HepG2 (cell line): ENCODE results near the gene CIT. TPM values are rescaled to one million over a fixed set of nuclear protein-coding genes. Genes with fewer than 3 reads are reported as not detected.
A peak's percentile ranks its signal among the peaks of the same experiment; 100 is the strongest.

Source experiments
- HMG20A ChIP-seq: IDR thresholded peaks from 2 replicates; pipeline ENCODE4 v1.6.1; 2016; ENCODE audit warnings: borderline replicate concordance
- KDM5A ChIP-seq: fragments of 200-600 bp; sonication (generic); IDR thresholded peaks from 2 replicates; pipeline ENCODE4 v1.7.0; 2018; ENCODE audit warnings: antibody characterized with exemption, mild to moderate bottlenecking, low read length, borderline replicate concordance
- SNAI1 ChIP-seq: sonication (generic); formaldehyde crosslinking; IDR thresholded peaks from 2 replicates; pipeline ENCODE4 v1.5.0; 2020; ENCODE audit warnings: mild to moderate bottlenecking, missing genetic modification reagents, borderline replicate concordance
- TOE1 ChIP-seq: sonication (generic); formaldehyde crosslinking; IDR thresholded peaks from 2 replicates; pipeline ENCODE4 v1.4.0; 2020; ENCODE audit warnings: mild to moderate bottlenecking, missing genetic modification reagents
- ZC3H4 ChIP-seq: sonication (generic); formaldehyde crosslinking; IDR thresholded peaks from 2 replicates; pipeline ENCODE4 v1.4.0; 2020; ENCODE audit warnings: missing genetic modification reagents, borderline replicate concordance
- ZNF44 ChIP-seq: sonication (generic); formaldehyde crosslinking; IDR thresholded peaks from 2 replicates; pipeline ENCODE4 v1.5.1; 2020; ENCODE audit warnings: mild to moderate bottlenecking, missing genetic modification reagents
- ZNF598 ChIP-seq: sonication (generic); formaldehyde crosslinking; IDR thresholded peaks from 2 replicates; pipeline ENCODE4 v1.5.1; 2020; ENCODE audit warnings: mild to moderate bottlenecking, missing genetic modification reagents, borderline replicate concordance
- ZNF605 ChIP-seq: sonication (generic); formaldehyde crosslinking; IDR thresholded peaks from 2 replicates; pipeline ENCODE4 v1.8.0; 2022; ENCODE audit warnings: mild to moderate bottlenecking, missing genetic modification reagents
- ZNF75D ChIP-seq: sonication (generic); formaldehyde crosslinking; IDR thresholded peaks from 2 replicates; pipeline ENCODE4 v1.8.1; 2023; ENCODE audit warnings: missing genetic modification reagents, mild to moderate bottlenecking, borderline replicate concordance
- polyA plus RNA-seq, 8 experiments: library from polyadenylated mRNA; depleted of rRNA in 3 of 8; stranded (reverse) in 7 of 8; unstranded in 1 of 8; fragments of >200 nt; fragmentation: Illumina TruSeq in 4 of 8; extraction: Trizol in 4 of 8; gene quantifications; 2 replicates each; pipeline versions ENCODE4 v1.2.1 to v1.2.3, GENCODE V29; 2011 to 2016; ENCODE audit warnings: low read depth in 4 of 8, missing spikeins in 1 of 8, mixed read lengths in 1 of 8; ENCODE audit not compliant: insufficient read depth in 1 of 8
- total RNA-seq, 5 experiments: library from RNA; depleted of rRNA; stranded (reverse); fragments of >200 nt; fragmentation: Illumina TruSeq; extraction: Trizol; gene quantifications; 2 replicates each; pipeline ENCODE4 v1.2.3, GENCODE V29; 2016; ENCODE audit warnings: low read depth in 1 of 5
- TF ChIP-seq, protein P1 (sequence below): sonication (generic); formaldehyde crosslinking; IDR thresholded peaks from 2 replicates; pipeline ENCODE4 v1.4.0; 2020; ENCODE audit warnings: missing genetic modification reagents, mild to moderate bottlenecking, borderline replicate concordance
- TF ChIP-seq, protein P2 (sequence below): IDR thresholded peaks from 2 replicates; pipeline ENCODE4 v1.6.1; 2016; ENCODE audit warnings: low read depth, missing genetic modification reagents, missing compliant biosample characterization
- TF ChIP-seq, protein P3 (sequence below): sonication (generic); formaldehyde crosslinking; IDR thresholded peaks from 2 replicates; pipeline ENCODE4 v1.4.0; 2020; ENCODE audit warnings: low read depth, missing genetic modification reagents
- TF ChIP-seq, protein P4 (sequence below): sonication (generic); formaldehyde crosslinking; IDR thresholded peaks from 2 replicates; pipeline ENCODE4 v1.4.0; 2020; ENCODE audit warnings: missing genetic modification reagents

The CIT gene
- total and polyA plus RNA-seq, 2 of the 13 experiments (the other 11 are each of a cell fraction or from before 2014, with no cell fraction given) = 7.7 to 11.7 TPM

DNA sequence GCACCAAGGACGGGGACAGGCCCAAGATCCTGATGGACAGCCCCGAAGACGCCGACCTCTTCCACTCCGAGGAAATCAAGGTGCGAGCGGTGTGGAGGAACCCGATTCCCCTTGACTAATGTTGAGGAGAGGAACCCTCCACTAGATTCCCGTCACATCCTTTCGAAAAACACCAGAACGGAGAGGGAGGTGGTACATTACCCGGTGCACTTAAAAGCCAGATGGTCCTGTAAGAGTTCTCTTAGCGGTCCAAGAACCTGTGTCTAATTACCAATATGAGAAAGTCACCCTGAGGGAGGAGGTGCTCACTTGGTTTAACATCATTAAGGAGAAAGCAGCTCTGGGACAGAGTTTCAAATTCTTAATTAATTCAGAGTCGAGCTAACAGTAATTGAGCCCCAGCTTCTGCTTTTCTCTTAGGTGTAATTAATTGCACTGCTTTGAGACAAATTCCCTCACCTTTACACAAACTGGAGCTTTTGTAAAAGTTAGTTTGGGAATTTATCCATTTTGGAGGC lies 208.7 kb downstream of the CIT start (continued):
- TF ChIP-seq, protein P1, sequence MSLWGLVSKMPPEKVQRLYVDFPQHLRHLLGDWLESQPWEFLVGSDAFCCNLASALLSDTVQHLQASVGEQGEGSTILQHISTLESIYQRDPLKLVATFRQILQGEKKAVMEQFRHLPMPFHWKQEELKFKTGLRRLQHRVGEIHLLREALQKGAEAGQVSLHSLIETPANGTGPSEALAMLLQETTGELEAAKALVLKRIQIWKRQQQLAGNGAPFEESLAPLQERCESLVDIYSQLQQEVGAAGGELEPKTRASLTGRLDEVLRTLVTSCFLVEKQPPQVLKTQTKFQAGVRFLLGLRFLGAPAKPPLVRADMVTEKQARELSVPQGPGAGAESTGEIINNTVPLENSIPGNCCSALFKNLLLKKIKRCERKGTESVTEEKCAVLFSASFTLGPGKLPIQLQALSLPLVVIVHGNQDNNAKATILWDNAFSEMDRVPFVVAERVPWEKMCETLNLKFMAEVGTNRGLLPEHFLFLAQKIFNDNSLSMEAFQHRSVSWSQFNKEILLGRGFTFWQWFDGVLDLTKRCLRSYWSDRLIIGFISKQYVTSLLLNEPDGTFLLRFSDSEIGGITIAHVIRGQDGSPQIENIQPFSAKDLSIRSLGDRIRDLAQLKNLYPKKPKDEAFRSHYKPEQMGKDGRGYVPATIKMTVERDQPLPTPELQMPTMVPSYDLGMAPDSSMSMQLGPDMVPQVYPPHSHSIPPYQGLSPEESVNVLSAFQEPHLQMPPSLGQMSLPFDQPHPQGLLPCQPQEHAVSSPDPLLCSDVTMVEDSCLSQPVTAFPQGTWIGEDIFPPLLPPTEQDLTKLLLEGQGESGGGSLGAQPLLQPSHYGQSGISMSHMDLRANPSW (CRISPR knock-in tag) = no peak
- TF ChIP-seq, protein P2, sequence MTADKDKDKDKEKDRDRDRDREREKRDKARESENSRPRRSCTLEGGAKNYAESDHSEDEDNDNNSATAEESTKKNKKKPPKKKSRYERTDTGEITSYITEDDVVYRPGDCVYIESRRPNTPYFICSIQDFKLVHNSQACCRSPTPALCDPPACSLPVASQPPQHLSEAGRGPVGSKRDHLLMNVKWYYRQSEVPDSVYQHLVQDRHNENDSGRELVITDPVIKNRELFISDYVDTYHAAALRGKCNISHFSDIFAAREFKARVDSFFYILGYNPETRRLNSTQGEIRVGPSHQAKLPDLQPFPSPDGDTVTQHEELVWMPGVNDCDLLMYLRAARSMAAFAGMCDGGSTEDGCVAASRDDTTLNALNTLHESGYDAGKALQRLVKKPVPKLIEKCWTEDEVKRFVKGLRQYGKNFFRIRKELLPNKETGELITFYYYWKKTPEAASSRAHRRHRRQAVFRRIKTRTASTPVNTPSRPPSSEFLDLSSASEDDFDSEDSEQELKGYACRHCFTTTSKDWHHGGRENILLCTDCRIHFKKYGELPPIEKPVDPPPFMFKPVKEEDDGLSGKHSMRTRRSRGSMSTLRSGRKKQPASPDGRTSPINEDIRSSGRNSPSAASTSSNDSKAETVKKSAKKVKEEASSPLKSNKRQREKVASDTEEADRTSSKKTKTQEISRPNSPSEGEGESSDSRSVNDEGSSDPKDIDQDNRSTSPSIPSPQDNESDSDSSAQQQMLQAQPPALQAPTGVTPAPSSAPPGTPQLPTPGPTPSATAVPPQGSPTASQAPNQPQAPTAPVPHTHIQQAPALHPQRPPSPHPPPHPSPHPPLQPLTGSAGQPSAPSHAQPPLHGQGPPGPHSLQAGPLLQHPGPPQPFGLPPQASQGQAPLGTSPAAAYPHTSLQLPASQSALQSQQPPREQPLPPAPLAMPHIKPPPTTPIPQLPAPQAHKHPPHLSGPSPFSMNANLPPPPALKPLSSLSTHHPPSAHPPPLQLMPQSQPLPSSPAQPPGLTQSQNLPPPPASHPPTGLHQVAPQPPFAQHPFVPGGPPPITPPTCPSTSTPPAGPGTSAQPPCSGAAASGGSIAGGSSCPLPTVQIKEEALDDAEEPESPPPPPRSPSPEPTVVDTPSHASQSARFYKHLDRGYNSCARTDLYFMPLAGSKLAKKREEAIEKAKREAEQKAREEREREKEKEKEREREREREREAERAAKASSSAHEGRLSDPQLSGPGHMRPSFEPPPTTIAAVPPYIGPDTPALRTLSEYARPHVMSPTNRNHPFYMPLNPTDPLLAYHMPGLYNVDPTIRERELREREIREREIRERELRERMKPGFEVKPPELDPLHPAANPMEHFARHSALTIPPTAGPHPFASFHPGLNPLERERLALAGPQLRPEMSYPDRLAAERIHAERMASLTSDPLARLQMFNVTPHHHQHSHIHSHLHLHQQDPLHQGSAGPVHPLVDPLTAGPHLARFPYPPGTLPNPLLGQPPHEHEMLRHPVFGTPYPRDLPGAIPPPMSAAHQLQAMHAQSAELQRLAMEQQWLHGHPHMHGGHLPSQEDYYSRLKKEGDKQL (CRISPR knock-in tag) = no peak
- TF ChIP-seq, protein P3, sequence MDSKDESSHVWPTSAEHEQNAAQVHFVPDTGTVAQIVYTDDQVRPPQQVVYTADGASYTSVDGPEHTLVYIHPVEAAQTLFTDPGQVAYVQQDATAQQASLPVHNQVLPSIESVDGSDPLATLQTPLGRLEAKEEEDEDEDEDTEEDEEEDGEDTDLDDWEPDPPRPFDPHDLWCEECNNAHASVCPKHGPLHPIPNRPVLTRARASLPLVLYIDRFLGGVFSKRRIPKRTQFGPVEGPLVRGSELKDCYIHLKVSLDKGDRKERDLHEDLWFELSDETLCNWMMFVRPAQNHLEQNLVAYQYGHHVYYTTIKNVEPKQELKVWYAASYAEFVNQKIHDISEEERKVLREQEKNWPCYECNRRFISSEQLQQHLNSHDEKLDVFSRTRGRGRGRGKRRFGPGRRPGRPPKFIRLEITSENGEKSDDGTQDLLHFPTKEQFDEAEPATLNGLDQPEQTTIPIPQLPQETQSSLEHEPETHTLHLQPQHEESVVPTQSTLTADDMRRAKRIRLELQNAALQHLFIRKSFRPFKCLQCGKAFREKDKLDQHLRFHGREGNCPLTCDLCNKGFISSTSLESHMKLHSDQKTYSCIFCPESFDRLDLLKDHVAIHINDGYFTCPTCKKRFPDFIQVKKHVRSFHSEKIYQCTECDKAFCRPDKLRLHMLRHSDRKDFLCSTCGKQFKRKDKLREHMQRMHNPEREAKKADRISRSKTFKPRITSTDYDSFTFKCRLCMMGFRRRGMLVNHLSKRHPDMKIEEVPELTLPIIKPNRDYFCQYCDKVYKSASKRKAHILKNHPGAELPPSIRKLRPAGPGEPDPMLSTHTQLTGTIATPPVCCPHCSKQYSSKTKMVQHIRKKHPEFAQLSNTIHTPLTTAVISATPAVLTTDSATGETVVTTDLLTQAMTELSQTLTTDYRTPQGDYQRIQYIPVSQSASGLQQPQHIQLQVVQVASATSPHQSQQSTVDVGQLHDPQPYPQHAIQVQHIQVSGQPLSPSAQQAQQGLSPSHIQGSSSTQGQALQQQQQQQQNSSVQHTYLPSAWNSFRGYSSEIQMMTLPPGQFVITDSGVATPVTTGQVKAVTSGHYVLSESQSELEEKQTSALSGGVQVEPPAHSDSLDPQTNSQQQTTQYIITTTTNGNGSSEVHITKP (CRISPR knock-in tag) = no peak
- no peak for TF ChIP-seq ZNF75D (CRISPR knock-in tag)
- TF ChIP-seq HMG20A (CRISPR knock-in tag) = no peak
- no peak for TF ChIP-seq ZC3H4
- TF ChIP-seq SNAI1 (CRISPR knock-in tag) = 0 out of 2 replicates have a peak, but pooled peaks have one; percentile 16
- TF ChIP-seq TOE1 (CRISPR knock-in tag) = no peak
- TF ChIP-seq KDM5A = peak; percentile 9; the same call in 1 of the 2 replicates
- TF ChIP-seq ZNF605 = 0 out of 2 replicates have a peak, but pooled peaks have one; percentile 21
- TF ChIP-seq ZNF598 (CRISPR knock-in tag) = 0 out of 2 replicates have a peak, but pooled peaks have one; percentile 4
- no peak for TF ChIP-seq ZNF44
- TF ChIP-seq, protein P4, sequence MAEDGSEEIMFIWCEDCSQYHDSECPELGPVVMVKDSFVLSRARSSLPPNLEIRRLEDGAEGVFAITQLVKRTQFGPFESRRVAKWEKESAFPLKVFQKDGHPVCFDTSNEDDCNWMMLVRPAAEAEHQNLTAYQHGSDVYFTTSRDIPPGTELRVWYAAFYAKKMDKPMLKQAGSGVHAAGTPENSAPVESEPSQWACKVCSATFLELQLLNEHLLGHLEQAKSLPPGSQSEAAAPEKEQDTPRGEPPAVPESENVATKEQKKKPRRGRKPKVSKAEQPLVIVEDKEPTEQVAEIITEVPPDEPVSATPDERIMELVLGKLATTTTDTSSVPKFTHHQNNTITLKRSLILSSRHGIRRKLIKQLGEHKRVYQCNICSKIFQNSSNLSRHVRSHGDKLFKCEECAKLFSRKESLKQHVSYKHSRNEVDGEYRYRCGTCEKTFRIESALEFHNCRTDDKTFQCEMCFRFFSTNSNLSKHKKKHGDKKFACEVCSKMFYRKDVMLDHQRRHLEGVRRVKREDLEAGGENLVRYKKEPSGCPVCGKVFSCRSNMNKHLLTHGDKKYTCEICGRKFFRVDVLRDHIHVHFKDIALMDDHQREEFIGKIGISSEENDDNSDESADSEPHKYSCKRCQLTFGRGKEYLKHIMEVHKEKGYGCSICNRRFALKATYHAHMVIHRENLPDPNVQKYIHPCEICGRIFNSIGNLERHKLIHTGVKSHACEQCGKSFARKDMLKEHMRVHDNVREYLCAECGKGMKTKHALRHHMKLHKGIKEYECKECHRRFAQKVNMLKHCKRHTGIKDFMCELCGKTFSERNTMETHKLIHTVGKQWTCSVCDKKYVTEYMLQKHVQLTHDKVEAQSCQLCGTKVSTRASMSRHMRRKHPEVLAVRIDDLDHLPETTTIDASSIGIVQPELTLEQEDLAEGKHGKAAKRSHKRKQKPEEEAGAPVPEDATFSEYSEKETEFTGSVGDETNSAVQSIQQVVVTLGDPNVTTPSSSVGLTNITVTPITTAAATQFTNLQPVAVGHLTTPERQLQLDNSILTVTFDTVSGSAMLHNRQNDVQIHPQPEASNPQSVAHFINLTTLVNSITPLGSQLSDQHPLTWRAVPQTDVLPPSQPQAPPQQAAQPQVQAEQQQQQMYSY = no peak
- TF ChIP-seq, all 625 proteins: peak for 7
